Mesodermal cell (in vitro differentiated cells): Measurements from ENCODE around the gene SIN3B.

Source experiments
- H3K27ac ChIP-seq: 2 replicates; pipeline ENCODE4 v1.7.0; 2013; ENCODE audit warnings: mild to moderate bottlenecking, low read depth, low read length, moderate library complexity; ENCODE audit not compliant: severe bottlenecking
- H3K36me3 ChIP-seq: 2 replicates; pipeline ENCODE4 v1.7.1; 2013; ENCODE audit warnings: mild to moderate bottlenecking, low read length, moderate library complexity; ENCODE audit not compliant: control insufficient read depth, insufficient read depth
- H3K4me1 ChIP-seq: one replicate; pipeline ENCODE4 v1.7.1; 2013; ENCODE audit warnings: mild to moderate bottlenecking, low read length; ENCODE audit not compliant: insufficient read depth, control insufficient read depth, poor library complexity, severe bottlenecking
- H3K4me3 ChIP-seq: 2 replicates; pipeline ENCODE4 v1.7.0; 2013; ENCODE audit warnings: low read length, control low read depth, mild to moderate bottlenecking; ENCODE audit not compliant: insufficient read depth, poor library complexity, severe bottlenecking; ENCODE audit errors: extremely low read depth
- H3K9me3 ChIP-seq: 2 replicates; pipeline ENCODE4 v1.7.1; 2013; ENCODE audit warnings: mild to moderate bottlenecking, low read length, moderate library complexity; ENCODE audit not compliant: control insufficient read depth
- WGBS, 2 experiments: methylation state at CpG; one replicate each; pipeline ENCODE4 v1.1.5; 2013; ENCODE audit warnings: missing lambda C conversion rate in 2 of 2; ENCODE audit not compliant: insufficient coverage in 2 of 2; 5-methylcytosine and 5-hydroxymethylcytosine counted together

The SIN3B gene

DNA sequence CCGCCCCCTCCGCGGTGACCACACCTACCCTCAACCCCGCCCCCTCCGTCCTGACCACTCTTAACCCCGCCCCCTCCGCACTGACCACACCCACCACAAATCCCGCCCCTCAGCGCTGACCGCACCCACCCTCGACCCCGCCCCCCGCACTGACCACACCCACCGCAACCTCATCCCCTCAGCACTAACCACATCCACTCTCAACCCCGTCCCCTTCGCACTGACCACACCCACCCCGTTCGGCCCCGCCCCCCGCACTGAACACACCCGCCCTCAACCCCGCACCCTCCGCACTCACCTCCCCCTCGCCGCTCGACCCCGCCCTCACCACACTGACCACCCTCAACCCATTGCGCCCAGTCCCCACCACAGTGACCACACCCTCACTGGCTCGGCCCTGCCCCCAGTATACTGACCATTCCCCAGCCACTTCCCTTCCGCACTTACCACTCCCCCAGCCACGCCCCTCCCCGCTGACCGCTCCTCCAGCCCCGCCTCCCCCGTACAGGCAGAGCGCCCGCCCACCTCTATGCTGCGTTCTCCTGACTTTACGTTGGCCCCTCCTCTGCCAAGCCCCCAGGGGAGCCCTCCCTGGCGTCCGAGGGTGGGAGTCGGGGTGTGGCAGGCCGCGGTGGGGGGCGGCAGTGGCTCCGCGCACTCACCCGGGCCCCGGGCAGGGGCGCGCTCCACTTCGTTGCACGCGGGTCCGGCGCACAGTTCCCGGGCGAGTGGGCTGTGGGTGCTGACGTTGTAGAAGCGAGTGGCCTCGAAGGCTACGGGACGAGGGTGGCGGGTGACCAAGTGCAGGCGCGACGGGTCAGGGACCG, 68.0 kb downstream of the SIN3B start:
- Histone ChIP-seq H3K36me3 (no peaks in the 10 kb centered on the region), H3K4me1 (no peaks in the 10 kb centered on the region), H3K4me3 (peak overlapping the region; percentile 57), H3K9me3 (no peaks in the 10 kb centered on the region), H3K27ac (no peak overlapping the region)
- WGBS, 2 experiments, result 2 to 3% methylated on average over 22 to 35 of the region's 68 CpGs

DNA sequence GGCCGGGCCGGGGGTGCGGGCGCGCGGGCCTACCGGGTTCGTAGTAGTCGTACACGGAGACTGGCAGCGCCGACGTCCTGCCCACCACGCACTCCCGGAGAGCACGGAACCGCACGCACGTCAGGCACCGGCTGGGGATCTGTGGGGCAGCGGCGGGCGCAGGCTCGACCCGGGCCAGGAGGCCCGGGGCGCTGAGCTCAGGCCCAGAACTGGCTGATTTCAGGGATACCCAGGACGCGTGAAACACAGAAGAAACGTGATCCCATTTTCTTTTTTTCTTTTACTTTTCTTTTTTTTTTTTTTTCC, 68.6 kb downstream of the SIN3B start:
- Histone ChIP-seq H3K9me3 (no peaks in the 10 kb centered on the region), H3K4me1 (no peaks in the 10 kb centered on the region), H3K27ac (no peak overlapping the region), H3K36me3 (no peaks in the 10 kb centered on the region), H3K4me3 (peak overlapping the region; percentile 57)
- WGBS, 2 experiments, result 6 to 11% methylated on average over 20 to 28 of the region's 30 CpGs

DNA sequence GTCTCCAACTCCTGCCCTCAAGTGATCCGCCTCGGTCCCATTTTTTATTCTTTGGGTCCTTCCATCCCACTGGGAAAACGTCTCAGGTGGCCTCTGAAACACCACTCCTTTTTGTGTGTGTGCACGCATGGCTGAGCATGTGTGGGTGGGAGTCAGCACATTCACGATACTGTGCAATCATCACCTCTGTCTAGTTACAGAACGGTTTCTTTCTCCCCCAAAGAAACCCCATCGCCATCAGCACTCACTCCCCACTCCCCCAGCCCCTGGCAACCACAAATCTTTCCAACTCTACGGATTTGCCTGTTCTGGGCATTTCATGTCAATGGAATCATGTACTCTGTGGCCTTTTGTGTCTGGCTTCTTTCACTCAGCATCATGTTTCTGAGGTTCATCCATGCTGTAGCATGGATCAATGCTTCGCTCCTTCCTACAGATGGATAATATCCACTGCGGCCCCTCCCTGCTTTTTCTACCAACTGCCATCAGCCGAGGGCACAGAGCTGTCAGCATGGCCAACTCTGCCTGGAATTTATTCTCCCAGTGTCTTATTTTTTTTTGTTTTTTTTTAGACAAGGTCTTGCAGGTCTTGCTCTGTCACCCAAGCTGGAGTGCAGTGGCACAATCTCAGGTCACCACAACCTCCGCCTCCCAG, 69.3 kb downstream of the SIN3B start:
- no peaks in the 10 kb centered on the region for H3K9me3 ChIP-seq
- H3K4me3 ChIP-seq, result no peak overlapping the region
- H3K4me1 ChIP-seq, result no peaks in the 10 kb centered on the region
- no peak overlapping the region for H3K27ac ChIP-seq
- no peaks in the 10 kb centered on the region for H3K36me3 ChIP-seq
- WGBS, 2 experiments, result 85 to 94% methylated on average over 11 to 12 of the region's 12 CpGs

DNA sequence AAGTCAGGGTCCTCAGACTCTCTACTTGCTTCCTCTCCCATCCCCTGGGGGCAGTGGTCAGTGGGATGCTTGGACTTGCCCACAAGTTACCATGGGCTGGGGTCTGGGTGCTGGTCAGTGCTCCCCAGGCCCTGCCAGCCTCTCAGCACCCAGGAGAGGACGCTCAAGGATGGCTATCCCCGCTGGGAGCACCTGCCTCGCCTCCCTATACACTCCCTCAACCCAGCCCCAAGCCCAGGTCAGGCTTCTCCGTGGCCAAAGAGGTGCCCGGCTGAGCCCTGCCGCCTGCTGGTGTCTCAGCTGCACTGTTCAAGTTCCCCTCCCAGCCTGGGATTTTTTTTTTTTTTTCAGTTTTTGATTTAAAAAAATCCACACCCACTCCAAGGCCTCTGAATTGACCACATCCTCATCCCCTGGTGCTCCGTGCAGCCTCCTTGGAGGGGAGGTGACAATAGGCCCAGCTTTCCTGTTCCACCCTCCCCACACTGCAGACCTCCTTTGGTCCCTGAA, 70.4 kb downstream of the SIN3B start:
- no peak overlapping the region for H3K27ac ChIP-seq
- H3K4me3 ChIP-seq, result no peak overlapping the region
- no peaks in the 10 kb centered on the region for H3K9me3 ChIP-seq
- H3K4me1 ChIP-seq, result no peaks in the 10 kb centered on the region
- WGBS, 2 experiments, result 18 to 39% methylated on average over 4 to 7 of the region's 7 CpGs
- no peaks in the 10 kb centered on the region for H3K36me3 ChIP-seq

DNA sequence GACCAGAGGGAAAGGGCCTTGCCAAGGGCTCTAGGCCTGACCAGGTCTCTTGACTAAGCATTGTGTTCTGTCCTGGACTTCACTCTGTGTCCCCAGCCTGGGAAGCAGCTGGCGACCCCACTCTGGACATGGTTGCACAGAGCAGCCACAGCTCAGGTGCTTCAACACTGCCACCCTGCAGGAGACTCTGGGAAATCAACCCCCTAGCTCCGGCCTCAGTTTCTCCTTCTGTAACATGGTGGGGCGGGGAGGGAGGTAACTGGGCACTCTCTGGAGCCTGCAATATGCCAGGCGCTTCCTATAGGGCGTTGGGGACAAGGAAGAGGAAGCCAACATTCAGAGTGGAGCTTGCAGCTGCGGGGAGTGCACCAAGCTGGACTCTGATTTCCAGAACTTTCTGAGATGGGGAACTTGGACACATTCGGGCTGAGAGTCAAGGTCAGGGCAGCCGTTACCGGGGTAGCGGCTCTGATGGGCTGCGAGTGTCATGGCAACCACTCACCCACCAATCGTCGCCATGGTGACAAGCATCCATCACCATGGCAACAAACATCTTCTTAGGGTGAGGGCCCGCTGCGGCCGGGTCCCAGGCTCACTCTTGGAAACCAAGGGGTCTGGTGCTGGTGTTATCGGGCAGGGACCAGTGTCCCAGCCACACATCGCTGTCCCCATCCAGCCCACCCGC, 72.4 kb downstream of the SIN3B start:
- Histone ChIP-seq H3K4me1 (no peaks in the 10 kb centered on the region), H3K4me3 (no peak overlapping the region), H3K36me3 (no peaks in the 10 kb centered on the region), H3K27ac (no peak overlapping the region), H3K9me3 (no peaks in the 10 kb centered on the region)
- WGBS, 2 experiments, result 91% methylated on average over 17 to 18 of the region's 19 CpGs

DNA sequence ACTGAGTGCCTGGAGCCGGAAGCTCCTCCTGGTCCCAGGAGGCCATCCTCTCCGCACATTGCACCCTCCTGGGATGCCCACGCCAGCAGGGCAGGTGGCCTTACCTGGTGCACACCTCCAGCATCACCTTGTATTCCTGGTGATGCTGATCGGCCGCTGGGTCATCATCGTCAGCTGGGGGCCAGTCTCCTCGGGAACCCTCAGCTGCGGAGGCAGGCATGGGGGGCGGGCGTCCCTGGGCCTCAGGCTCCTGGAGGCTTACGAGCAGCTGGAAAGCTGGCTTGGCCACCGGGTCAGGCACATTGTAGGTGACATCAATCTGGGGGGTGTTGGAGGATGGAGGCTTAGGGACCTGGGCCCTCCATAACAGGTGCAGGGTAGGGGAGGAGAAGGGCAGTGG, 73.3 kb downstream of the SIN3B start:
- H3K36me3 ChIP-seq, result no peaks in the 10 kb centered on the region
- WGBS, 2 experiments, result 90 to 96% methylated on average over 11 to 12 of the region's 12 CpGs
- no peak overlapping the region for H3K27ac ChIP-seq
- no peaks in the 10 kb centered on the region for H3K4me1 ChIP-seq
- no peaks in the 10 kb centered on the region for H3K9me3 ChIP-seq
- H3K4me3 ChIP-seq, result no peak overlapping the region

DNA sequence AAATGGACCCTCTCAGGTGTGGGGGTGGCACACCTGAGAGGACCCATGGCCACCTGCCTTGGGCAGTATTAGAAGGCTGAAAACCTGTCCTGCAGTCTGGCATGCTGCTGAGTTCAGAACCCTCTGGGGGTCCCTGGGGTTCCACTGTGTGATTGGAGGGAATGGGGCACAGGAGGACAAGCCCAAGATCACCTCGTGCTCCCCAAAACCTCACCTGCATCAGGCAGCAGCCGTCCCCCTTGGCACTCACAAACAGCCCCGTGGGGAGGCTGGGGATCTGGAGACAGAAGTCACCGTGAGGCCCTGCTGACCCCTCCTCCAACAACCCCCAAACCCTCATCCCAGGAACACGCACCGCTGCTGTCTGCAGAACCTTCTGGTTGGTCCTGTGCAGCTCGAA, 74.1 kb downstream of the SIN3B start:
- Histone ChIP-seq H3K27ac (no peak overlapping the region), H3K9me3 (no peaks in the 10 kb centered on the region), H3K36me3 (no peaks in the 10 kb centered on the region), H3K4me3 (no peak overlapping the region), H3K4me1 (no peaks in the 10 kb centered on the region)
- 85 to 86% methylated on average over 3 to 5 of the region's 7 CpGs for WGBS, 2 experiments

DNA sequence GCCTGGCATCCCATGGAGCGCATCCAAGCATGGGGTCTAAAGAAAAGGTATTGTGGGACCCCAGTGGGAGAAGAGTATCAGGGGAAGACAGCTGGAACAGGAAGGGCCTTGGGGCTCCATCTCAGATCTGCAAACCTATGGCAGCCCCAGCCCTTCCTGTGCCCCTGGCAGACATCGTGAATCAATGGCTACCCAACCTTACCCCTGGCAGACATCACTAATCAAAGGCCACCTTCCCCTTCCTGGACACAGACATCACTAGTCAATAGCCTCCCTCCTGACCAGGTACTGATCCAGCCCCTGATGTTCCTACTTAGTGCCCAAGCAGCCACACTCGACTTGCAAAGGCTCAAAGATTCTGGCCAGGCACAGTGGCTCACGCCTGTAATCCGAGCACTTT, 75.4 kb downstream of the SIN3B start:
- no peak overlapping the region for H3K4me3 ChIP-seq
- WGBS, 2 experiments, result 82 to 90% methylated on average over 3 to 5 of the region's 5 CpGs

DNA sequence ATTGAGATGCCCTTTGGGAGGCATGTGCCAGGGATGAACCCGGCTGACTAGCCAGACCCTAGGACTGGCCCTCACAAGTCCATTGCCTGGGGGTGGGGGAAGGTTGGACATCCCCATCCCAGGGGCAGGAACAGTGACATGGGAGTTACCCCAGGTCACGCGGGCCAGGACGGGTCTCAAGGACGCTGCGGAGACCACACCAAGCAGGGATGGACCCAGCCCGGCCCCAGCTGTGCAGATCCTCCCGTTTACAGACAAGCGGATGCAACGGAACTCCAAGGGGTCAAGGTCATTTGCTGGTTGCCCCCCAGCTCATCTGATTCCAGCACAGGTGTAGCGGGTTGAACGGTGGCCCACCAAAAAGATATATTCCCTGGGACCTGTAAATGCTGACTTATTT, 79.6 kb downstream of the SIN3B start:
- no peak overlapping the region for H3K4me3 ChIP-seq
- no peak overlapping the region for H3K27ac ChIP-seq
- no peaks in the 10 kb centered on the region for H3K36me3 ChIP-seq
- 87 to 94% methylated on average over 12 of the region's 12 CpGs for WGBS, 2 experiments
- no peaks in the 10 kb centered on the region for H3K4me1 ChIP-seq
- H3K9me3 ChIP-seq, result peaks cover 16% of the 10 kb centered on the region

More for the DNA sequence above, 75.4 kb downstream of the SIN3B start:
- no peaks in the 10 kb centered on the region for H3K9me3 ChIP-seq
- H3K36me3 ChIP-seq, result no peaks in the 10 kb centered on the region
- H3K4me1 ChIP-seq, result no peaks in the 10 kb centered on the region
- H3K27ac ChIP-seq, result no peak overlapping the region

DNA sequence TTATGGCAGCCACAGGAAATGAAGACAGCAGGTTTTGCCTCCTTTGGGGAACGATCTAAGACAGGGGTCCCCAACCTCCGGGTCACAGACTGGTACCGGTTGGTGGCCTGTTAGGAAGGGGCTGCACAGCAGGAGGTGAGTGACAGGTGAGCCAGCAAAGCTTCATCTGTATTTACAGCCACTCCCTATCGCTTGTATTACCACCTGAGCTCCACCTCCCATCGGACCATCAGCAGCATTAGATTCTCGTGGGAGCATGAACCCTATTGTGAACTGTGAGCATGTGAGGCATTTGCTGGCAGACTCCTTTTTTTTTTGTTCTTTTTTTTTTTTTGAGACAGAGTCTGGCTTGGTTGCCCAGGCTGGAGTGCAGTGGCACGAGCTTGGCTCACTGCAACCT, 81.8 kb downstream of the SIN3B start:
- H3K9me3 ChIP-seq, result peaks cover 16% of the 10 kb centered on the region
- no peak overlapping the region for H3K4me3 ChIP-seq
- no peak overlapping the region for H3K27ac ChIP-seq
- WGBS, 2 experiments, result 91 to 92% methylated on average over 5 to 6 of the region's 7 CpGs
- H3K4me1 ChIP-seq, result no peaks in the 10 kb centered on the region
- no peaks in the 10 kb centered on the region for H3K36me3 ChIP-seq
